GM19035 (cell line): ENCODE data around the gene EIF4E.
"Not testable (repeated sequence)": the region's sequence is repeated elsewhere in the genome, so short reads cannot be mapped to it uniquely, and the experiment has no call there.

ENCODE experiments used
- ATAC-seq: cut with Tn5 transposase; IDR thresholded peaks from one replicate; pipeline ENCODE4 v1.9.1; 2021; ENCODE audit not compliant: unreplicated experiment

The EIF4E gene

DNA sequence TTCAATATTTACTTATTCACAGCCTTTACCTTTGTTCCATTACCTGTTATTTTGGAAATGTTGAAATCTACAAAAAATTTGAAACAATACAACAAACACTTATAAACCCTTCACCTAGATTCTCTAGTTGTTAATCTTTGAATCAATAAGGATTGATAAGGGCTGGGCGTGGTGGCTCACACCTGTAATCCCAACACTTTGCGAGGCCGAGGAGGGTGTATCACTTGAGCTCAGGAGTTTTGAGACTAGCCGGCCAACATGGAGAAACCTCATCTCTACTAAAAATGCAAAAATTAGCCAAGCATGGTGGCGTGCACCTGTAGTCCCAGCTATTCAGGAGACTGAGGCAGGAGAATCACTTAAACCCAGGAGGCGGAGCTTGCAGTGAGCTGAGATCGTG, 5.9 kb upstream of the EIF4E start:
- not testable (repeated sequence) for ATAC-seq

DNA sequence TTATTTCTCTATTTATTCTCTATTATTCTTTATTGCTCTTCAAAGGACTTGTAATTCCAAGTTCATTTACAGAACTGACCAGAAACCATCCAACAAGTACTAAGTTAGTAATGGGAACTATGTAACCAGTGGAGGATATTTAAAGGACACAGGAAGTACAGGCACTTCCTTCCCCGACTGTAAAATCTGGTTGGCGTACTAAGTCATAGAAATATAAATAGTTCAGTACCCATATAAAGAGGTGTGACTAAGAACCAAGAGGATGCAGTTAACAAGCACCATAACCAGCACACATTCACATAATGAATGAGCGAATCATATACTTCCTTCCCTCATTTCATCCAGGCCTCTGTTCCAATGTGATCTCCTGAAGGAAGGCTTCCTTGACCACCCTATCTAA, 3.6 kb upstream of the EIF4E start:
- no peak for ATAC-seq

DNA sequence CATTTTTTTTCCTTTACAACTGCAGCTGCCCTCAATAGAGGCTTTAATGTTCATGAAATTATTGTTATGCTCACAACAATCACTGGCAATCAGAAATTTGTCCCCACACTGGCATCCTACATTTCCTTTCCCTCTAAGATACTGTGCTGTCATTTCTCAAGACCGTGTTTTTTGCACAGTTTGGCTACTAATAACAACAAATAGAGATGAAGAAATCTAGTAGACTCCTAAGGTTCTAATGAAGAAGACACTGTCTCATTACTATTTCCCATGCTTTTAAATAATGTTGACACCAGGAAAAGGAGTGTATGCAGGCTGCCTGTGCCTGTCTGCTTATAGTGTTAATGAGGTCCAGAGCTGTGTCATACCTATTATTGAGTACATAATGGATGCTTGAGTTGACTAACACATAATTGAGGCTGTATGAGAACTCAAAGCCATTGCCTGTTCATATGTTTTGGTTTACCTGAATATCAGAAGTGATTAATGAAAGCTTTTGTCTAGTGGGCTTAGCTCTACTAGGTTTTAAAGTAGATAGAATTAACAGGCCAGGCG, 1.5 kb upstream of the EIF4E start:
- no peak for ATAC-seq

DNA sequence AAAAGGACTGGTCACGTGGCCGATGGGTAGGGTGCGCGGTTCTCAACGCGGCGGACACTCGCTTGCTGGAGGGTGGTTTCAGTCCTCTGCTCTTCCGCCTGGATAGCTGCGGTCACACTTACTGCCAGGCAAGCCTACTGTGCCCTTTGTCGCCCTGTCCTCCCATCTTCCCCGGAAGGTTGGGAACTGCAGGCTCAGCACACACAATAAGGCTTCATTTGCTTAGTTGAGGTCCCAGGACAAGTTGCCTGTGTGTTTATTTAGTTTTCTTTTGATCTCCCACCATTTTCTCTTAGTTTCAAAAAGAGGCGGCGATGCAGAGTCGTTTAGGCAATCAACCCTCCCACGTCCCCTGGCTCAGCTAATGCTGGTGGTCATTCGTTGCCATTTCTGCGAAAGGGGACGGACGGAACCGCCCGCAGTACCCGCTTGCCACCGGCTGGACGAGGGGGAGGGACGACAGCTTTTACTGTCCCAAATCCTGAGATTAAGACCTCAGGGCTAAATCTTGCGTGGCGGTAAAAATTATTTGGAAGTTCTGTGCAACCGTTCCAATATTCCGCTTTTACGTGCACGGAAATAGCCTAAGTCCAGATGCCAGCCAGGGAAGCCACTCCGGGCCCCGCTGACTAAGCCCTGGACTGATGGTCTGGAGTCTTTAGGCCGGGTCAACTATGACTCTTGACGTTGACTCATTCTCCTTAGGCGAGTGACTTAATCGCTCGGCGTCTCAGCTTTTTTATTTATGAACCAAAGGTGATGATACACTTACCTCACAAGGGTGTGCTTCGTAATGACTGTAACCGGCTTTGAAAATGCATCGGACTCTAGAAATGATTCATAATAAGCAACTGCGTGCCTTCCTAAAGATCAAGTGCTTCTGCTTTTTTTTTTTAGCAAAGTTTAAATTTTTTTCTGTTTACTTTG, 671 bp upstream of the EIF4E start:
- peak; percentile 44 for ATAC-seq

DNA sequence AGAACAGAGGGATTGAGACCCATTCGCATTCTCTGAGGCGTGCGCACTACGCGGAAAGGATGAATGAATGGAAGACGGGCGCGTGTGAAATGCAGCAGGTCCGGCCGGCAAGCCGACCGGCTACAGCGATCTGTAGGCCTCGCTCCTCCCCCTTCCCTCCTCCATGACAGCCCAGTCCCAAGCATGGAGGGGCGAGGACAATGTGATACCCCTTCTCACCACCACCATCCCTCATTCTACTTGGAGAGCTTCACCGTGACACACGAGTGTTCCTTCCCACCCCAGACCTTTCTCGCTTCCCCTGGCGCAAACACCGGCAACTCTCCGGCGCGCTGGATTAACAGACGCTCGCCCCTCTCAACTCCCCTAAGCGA, 815 bp downstream of the EIF4E start:
- peak; percentile 38 for ATAC-seq

DNA sequence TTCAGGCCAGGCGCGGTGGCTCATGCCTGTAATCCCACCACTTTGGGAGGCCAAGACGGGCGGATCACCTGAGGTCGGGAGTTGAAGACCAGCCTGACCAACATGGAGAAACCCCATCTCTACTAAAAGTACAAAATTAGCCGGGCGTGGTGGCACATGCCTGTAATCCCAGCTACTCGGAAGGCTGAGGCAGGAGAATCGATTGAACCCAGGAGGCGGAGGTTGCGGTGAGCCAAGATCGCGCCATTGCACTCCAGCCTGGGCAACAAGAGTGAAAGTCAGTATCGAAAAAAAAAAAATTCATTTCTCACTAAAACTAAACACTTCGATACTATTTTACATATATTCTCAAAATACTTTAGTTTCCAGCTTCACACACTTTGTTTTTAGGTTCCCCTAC, 2.7 kb downstream of the EIF4E start:
- not testable (repeated sequence) for ATAC-seq

DNA sequence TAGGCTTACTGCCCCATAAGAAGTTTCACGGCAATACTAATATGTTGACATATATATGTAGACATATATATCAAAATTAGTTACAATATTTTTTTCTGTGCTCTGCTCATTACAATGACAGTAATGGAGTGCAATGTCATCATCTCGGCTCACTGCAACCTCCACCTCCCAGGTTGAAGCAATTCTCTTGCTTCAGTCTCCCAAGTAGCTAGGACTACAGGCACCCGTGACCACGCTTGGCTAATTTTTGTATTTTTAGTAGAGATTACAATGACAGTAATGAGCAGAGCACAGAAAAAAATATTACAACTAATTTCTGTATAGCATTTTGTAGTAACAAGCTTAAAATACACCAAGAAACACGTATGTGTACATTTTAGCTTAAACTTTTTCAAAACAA, 7.6 kb downstream of the EIF4E start:
- no peak for ATAC-seq

DNA sequence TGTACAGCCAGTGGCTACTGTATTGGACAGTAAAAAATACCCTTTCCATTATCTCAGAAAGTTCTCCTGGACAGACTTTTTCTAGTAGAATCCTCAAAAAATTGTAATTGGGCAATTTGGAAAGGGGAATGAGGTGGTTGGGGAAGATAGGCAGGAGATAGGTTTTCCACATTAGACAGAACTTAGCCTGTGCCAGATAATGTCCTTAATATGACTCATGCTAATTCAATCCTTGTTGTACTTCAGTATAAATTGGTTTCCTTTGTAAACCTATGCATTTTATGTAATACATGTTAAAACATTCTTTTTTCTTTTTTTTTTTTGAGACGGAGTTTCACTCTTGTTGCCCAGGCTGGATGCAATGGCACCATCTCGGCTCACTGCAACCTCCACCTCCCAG, 8.9 kb downstream of the EIF4E start:
- no peak for ATAC-seq

DNA sequence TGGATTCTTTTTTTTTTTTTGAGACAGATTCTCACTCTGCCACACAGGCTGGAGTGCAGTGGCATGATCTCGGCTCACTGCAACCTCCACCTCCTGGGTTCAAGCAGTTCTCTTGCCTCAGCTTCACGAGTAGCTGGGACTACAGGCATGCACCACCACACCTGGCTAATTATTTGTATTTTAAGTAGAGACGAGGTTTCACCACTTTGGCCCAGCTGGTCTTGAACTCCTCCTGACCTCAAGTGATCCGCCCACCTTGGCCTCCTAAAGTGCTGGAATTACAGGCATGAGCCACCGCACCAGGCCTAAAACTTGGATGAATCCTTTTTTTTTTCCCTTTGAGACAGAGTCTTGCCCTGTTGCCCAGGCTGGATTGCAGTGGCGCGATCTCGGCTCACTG, 18.2 kb downstream of the EIF4E start:
- not testable (repeated sequence) for ATAC-seq

DNA sequence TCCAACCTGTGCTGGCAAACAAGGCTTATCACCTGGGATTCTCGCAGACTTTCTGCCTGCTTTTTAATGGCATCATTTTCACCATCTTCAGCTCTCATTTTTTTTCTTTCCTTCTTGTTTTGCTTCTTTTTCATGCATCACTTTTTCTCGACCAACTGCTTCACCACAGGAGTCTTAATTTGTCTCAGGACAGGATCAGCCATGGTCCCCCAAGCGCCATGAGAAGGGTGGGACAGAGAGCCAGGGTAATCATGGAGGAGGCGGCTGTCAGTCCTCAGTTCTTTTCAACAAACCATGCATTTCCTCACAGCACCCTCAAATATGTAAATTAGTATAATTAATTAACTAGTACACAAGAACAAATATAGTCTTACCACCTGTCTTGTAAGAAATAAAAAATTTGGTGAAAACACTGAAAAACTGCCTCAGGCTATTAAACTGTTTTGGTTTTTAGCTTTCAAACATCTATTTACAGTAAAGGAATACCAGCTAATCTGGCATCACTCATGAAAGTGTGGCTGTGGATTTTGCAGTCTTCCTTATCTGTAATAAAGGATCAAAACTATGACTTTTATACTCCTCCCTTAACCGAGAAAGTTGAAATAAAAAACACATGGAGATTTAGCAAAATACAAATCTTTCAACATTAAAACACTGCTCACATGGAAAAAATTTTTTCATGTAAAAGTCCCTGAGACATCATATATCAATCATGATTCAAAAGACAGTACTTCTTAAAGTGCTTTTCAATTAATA, 19.1 kb downstream of the EIF4E start:
- ATAC-seq, result no peak

DNA sequence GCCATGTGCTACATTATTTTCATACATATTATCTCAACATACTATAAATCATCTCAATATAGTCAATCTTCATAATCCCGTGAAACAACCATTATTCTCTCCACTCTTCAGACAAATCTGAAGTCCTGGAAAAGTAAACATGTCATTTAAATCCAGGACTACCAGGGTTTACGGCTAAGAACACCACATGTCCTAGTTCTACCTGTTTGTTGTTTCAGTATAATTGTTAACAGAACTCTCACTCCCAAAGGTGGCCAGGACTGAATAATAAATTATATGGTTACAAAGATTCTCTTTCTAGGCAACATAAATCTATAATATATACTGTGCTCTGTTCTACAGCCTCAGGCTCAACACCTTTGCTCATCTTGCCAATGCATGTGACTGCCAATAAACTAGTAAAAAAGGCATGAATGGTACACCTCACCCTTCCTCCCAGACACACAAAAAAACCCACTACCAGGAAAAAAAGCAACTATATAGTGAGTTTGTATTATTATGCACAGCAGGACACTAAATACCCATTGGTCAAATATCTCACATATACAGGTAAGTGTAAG, 20.1 kb downstream of the EIF4E start:
- ATAC-seq, result no peak

DNA sequence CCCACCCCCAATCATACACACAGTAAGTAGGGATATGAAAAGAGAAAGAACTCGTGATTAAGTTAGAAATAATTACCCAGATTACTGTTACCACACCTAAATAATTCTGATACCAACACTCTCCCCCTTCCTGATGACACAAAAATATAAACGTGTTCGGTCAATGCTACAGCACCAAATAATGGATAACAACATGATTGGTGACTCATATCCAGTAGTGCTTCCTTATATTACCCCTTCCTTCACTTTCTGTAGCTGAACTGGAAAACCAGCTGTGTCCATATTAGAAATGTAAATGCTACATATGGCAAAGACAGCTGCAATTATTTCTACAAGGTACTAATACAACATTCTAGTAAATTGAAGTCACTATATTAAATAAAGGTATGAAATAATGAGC, 20.8 kb downstream of the EIF4E start:
- no peak for ATAC-seq

DNA sequence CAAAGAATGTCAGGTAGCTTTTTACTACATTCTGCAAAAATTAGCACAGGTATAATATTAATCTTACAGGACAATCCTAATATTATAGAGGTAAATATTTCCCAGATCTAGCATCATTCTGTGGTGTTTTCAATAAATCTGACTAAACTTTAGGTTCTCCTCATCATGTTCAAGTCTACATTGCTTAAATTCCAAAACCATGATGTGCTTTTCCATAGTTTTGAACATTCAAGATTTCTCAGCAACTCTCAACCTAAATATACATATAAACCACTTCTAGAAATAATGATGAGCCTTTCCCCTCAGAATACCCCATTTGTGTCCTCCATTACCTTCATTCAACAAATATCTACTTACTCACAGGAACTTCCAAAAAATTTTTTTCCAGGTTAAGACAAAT, 23.1 kb downstream of the EIF4E start:
- ATAC-seq, result no peak

DNA sequence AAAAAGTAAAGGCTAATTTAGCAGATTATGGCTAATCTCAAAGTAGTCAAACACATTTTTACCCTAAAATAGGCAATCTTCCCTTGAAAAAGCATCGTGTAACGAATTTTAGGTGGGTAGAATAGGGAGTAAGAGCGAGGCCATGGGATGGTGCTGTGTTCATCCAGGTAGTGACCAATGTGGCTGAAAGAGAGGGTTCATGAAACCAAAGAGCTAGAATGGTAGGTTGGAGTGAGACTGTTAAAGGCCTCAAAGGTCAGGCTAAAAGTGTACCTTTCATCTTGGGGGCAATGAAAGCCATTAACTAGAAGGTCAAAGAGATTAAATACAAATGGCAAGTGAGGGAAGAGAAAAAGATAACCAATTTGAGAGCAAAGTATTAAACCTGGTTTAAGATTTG, 23.6 kb downstream of the EIF4E start:
- ATAC-seq, result no peak

DNA sequence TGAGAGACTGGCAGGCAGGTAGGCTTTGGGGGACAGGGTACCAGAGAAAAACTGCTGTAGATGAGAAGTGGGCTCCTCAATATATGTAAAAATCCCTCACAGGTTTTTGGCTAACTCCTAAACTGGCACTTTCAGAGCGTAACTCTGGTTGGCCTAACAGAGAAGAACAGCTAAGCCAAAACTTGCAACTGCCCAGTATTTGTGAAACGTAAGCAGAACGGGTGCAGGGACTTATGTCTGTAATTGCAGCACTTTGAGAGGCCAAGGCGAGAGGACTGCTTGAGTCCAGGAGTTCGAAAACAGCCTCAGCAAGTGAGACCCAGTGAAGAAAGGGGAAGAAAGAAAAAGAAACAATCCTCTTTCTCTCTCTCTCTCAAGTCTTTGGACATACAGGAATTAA, 25.0 kb downstream of the EIF4E start:
- ATAC-seq, result no peak

DNA sequence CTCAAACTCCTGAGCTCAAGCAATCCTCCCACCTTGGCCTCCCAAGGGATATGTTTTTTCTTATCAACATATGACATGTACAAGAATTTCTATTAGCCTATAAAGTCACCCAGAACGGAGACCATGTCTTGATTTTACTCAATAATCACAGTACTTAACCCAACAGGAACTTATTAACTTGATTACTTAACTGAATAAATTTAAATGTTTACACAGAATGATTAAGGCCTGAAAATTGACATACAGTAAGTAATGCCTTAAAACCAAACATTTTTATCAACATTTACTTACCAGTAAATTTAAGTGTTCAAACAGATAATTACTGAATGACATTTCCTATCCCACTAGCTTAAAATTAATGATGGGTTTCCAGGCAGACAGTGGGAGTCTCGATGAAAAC, 25.4 kb downstream of the EIF4E start:
- ATAC-seq, result no peak

DNA sequence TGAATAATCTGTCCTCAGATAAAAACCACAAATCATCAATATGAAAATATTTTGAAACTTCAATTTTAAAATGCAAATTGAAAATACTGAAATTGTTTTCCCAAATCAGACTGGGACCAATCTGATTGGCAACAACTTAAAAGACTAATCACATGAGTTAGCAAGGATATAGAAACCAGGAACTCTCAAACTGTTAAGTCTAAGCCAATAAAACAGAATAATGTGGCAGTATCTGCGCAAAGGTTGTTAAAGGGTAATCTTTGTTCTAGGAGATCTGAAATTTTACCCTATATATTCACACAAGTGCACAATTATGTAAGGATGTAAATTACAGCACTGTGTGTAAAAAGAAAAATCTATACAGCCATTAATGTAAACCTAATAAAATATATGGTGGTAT, 29.7 kb downstream of the EIF4E start:
- no peak for ATAC-seq

DNA sequence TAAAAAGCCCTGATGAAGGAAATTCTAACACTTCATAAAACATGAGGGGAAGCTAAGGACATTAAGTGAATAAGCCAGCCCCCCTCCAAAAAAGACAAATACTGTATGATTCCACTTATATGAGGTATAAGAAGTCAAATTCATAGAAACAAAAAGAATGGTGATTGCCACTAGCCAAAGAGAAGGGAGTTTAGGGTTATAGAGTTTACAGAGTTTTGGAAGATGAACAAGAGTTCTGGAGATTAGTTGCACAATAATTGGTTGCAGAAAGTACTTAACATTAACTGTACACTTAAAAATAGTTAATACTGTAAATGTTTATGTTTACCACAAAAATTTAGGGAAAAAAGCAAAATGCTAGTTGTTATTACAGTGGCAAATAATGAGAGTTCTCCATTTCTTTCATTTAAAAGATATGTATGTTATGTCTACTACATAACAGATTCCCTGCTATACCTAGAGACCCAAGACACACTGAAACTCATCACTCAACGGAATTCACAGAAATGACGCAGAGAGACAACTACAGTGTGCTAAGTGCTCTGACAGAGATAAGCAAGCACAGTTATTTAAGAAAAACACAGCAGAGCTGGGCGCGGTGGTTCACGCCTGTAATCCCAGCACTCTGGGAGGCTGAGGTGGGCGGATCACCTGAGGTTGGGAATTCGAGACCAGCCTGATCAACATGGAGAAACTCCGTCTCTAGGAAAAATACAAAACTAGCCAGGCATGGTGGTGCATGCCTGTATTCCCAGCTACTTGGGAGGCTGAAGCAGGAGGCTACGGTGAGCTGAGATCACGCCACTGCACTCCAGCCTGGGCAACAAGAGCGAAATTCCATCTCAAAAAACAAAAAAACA, 37.2 kb downstream of the EIF4E start:
- ATAC-seq, result no peak

DNA sequence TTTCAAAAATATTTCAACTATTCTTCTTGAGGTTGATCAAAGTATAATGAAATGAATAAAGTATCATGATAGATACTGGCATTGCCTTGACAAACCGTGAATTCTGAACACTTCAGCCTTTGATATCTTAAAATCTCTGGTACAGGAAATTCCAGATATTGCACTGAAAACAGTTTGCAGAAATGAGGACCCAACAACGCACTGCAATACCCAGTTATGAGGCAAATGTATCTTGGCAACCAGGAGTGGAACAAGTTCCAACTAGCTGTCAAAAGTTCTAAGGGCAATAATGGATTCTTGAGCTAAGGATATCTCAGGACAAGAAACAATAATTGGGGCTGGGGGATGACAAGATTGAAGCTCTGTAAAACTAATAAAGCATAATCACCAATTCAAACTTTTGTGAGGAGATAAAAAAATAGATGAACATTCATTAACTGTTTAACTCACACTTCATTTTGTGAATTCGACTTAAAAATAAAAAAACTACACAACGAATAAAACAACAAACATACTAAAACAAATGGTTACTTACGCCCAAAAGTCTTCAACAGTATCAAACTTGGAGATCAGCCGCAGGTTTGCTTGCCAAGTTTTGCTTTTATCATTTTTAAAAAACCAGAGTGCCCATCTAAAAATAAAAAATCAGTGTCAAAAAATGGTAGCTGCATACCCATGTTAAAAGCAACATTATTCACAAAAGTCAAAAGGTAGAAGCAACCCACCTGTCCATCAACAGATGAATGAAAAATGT, 38.1 kb downstream of the EIF4E start:
- ATAC-seq, result no peak

DNA sequence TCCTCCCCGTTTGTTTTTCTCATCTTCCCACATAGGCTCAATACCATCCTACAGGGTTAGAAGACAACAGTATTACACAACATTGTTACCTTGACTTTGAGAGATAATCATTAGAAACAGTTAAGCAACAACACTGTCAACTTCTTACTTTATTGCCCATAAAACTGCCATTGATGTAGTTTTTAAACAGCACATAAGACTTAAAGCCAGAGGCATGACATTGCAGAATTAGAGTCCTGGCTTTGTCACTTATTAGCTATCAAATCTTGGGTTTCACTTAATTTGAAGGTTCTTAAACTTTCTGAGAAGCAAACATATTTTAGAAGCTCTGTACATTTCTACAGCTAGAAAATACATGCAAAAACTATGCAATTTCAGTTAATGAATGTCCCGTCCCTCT, 41.8 kb downstream of the EIF4E start:
- no peak for ATAC-seq
